Measurements from ENCODE around the gene FAM221B.

Gene FAM221B

DNA sequence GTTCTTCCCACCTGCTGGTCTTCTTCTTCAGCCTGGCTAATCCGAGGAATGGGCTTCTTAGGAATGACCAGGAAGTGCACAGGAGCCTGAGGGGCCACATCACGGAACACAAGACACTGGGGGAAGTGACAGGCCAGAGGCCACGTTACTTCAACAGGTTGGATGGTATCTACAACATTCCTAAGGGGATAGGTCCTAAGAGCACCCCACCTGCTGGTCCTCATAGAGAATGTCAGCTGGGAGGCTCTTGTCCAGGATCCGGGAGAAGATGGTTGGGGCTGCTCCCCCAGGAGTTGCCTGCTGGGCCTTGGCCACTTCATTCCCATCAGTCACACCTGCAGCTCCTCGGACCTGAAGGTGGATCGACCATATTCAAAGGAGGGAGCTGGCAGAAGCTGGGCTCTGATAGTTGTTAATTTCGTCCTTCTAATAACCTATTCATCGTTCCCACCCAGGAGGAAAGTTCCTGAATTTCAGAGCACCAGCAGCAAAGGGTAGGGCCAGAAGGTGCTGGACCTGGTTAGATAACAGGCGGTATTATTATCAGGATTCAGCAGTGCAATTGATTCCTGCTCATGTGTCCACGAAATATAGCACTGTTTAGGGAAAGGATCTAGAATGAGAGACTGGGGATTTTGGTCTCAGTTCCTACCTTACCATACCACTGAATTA is 15.0 kb downstream of the FAM221B start:
- TF ChIP-seq CTCF (IDR thresholded peaks at IDR 0.05; ENCODE audit: insufficient read depth, low read depth, low read length, missing control alignments) = peak; percentile 35
- peak overlapping the region; percentile 83 for H3K4me3 ChIP-seq (ENCODE audit: low read depth, low read length)
- DNase-seq (ENCODE audit: low read depth) = peak; percentile 23

- DNase-seq (ENCODE audit: low read depth) = peak; percentile 99
- TF ChIP-seq CTCF (IDR thresholded peaks at IDR 0.05; ENCODE audit: insufficient read depth, low read depth, low read length, missing control alignments) = no peak
- peak within 1 kb of the TSS; percentile 50 for H3K4me3 ChIP-seq (ENCODE audit: low read depth, low read length)
These were observed 16.4 kb downstream of the FAM221B start, which contains the start of gene SPAG8 for GRCh38 chr9:35812025-35812602. Gene SPAG8, minus strand, starts transcription at chr9:35812262. Its CDS starts 115 bp downstream, at chr9:35812147.

GRCh38 chr9:35811381-35812024 is 17.0 kb downstream of the FAM221B start:
- TF ChIP-seq CTCF (IDR thresholded peaks at IDR 0.05; ENCODE audit: insufficient read depth, low read depth, low read length, missing control alignments) = no peak
- peak overlapping the region; percentile 50 for H3K4me3 ChIP-seq (ENCODE audit: low read depth, low read length)
- no peak for DNase-seq (ENCODE audit: low read depth)

- DNase-seq (ENCODE audit: low read depth) = no peak
- no peak overlapping the region for H3K4me3 ChIP-seq (ENCODE audit: low read depth, low read length)
- no peak for TF ChIP-seq CTCF (IDR thresholded peaks at IDR 0.05; ENCODE audit: insufficient read depth, low read depth, low read length, missing control alignments)
These were observed 18.4 kb downstream of the FAM221B start for GRCh38 chr9:35810122-35810521.

GRCh38 chr9:35808433-35808832 is 20.1 kb downstream of the FAM221B start:
- DNase-seq (ENCODE audit: low read depth) = no peak
- H3K4me3 ChIP-seq (ENCODE audit: low read depth, low read length) = no peak overlapping the region
- no peak for TF ChIP-seq CTCF (IDR thresholded peaks at IDR 0.05; ENCODE audit: insufficient read depth, low read depth, low read length, missing control alignments)

DNA sequence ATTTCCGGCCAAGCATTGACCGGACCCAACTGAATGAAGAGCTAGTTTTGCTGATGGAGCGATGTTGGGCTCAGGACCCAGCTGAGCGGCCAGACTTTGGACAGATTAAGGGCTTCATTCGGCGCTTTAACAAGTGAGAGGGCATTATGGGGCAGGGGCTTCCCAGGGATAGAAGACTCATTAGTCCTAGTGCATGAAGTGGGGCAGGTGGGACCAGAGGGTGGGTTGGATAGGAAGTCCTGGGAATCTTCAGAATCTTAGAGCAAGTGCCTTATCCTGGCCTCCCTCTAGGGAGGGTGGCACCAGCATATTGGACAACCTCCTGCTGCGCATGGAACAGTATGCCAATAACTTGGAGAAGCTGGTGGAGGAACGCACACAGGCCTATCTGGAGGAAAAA is 22.4 kb downstream of the FAM221B start:
- TF ChIP-seq CTCF (IDR thresholded peaks at IDR 0.05; ENCODE audit: insufficient read depth, low read depth, low read length, missing control alignments) = no peak
- no peak overlapping the region for H3K4me3 ChIP-seq (ENCODE audit: low read depth, low read length)
- DNase-seq (ENCODE audit: low read depth) = no peak

Data from GM12865 (cell line).